22Rv1 (cell line): ENCODE measurements around the gene NDP.

ENCODE experiments used
- ZFX ChIP-seq: fragments of 450-650 bp; IDR thresholded peaks from 2 replicates; pipeline ENCODE4 v1.6.1; 2017; ENCODE audit warnings: antibody characterized with exemption, borderline replicate concordance
- TF ChIP-seq, protein P1 (sequence below): fragments of 450-650 bp; IDR thresholded peaks from 2 replicates; pipeline ENCODE4 v1.5.1; 2017; ENCODE audit warnings: mild to moderate bottlenecking

DNA sequence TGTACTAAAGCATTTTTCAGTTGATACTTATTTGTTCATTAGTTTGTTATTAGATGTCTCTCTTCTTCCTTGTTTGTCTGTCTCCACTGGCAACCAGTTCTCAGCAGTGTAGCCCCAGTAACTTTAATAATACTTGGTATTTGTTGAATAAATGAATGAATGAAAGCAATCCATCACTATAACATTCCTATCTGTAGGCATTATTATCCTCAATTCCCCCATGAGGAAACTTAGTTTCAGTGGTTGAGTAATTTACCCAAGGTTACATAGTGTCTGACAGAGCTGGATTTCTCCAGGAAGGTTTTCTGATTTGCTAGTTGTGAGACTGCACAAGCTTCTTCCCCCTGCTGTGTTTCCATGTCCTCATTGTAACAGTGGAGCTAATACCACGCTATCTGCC, 63.2 kb downstream of the NDP start:
- TF ChIP-seq, protein P1, sequence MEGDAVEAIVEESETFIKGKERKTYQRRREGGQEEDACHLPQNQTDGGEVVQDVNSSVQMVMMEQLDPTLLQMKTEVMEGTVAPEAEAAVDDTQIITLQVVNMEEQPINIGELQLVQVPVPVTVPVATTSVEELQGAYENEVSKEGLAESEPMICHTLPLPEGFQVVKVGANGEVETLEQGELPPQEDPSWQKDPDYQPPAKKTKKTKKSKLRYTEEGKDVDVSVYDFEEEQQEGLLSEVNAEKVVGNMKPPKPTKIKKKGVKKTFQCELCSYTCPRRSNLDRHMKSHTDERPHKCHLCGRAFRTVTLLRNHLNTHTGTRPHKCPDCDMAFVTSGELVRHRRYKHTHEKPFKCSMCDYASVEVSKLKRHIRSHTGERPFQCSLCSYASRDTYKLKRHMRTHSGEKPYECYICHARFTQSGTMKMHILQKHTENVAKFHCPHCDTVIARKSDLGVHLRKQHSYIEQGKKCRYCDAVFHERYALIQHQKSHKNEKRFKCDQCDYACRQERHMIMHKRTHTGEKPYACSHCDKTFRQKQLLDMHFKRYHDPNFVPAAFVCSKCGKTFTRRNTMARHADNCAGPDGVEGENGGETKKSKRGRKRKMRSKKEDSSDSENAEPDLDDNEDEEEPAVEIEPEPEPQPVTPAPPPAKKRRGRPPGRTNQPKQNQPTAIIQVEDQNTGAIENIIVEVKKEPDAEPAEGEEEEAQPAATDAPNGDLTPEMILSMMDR: no peak
- no peak for TF ChIP-seq ZFX
